ENCODE results near the gene NR3C2. TPM values are rescaled to one million over a fixed set of nuclear protein-coding genes. Genes with fewer than 3 reads are reported as not detected.

Gene NR3C2
- total RNA-seq, 4 donors from 2014 or later: 33.0 to 128 (median 118) TPM

GRCh38 chr4:148074462-148074861, 367.8 kb downstream of the NR3C2 start:
- no peak overlapping the region for H3K27ac ChIP-seq
- peak in 1 of 3 donors; percentile 35 for DNase-seq
- H3K27me3 ChIP-seq: no peaks in the 10 kb centered on the region
- H3K4me3 ChIP-seq: no peak overlapping the region
- TF ChIP-seq POLR2A (IDR thresholded peaks at IDR 0.05): no peak
- TF ChIP-seq, protein P1, sequence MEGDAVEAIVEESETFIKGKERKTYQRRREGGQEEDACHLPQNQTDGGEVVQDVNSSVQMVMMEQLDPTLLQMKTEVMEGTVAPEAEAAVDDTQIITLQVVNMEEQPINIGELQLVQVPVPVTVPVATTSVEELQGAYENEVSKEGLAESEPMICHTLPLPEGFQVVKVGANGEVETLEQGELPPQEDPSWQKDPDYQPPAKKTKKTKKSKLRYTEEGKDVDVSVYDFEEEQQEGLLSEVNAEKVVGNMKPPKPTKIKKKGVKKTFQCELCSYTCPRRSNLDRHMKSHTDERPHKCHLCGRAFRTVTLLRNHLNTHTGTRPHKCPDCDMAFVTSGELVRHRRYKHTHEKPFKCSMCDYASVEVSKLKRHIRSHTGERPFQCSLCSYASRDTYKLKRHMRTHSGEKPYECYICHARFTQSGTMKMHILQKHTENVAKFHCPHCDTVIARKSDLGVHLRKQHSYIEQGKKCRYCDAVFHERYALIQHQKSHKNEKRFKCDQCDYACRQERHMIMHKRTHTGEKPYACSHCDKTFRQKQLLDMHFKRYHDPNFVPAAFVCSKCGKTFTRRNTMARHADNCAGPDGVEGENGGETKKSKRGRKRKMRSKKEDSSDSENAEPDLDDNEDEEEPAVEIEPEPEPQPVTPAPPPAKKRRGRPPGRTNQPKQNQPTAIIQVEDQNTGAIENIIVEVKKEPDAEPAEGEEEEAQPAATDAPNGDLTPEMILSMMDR (IDR thresholded peaks at IDR 0.05): no peak
- H3K36me3 ChIP-seq: peaks cover 0 to 49% (median 0%) of the 10 kb centered on the region in 3 donors
- H3K9me3 ChIP-seq: peaks cover 0 to 13% (median 2%) of the 10 kb centered on the region in 4 donors
- no peaks in the 10 kb centered on the region for H3K4me1 ChIP-seq

- Histone ChIP-seq H3K4me1 (no peaks in the 10 kb centered on the region), H3K27me3 (no peaks in the 10 kb centered on the region), H3K27ac (no peak overlapping the region), H3K9me3 (peaks cover 0 to 13% (median 2%) of the 10 kb centered on the region in 4 donors), H3K36me3 (peaks cover 0 to 38% (median 0%) of the 10 kb centered on the region in 3 donors), H3K4me3 (no peak overlapping the region)
- DNase-seq: no peak
- TF ChIP-seq, protein P1 (IDR thresholded peaks at IDR 0.05): no peak
- TF ChIP-seq POLR2A (IDR thresholded peaks at IDR 0.05): no peak
Measured at GRCh38 chr4:148073349-148073748, 368.9 kb downstream of the NR3C2 start.

DNA sequence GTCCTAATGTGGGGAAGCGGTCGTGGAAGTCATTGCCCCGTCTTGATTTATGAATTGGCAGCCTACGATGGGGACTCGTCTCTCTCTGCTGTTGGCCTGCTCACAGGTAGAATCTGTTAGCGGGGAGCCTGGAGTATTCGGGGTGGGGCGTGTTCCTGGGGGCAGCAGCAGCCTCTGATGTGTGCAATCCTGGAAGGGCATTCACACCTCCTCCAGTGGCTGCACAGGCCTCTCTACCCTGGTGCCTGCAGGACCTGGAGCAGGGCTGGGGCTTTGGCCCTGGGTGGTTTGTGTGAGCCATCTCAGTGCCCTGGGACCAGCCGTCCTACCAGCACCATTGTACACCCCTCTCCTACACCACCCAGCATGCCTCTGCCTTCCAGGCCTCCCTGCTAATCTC, 369.4 kb downstream of the NR3C2 start:
- Histone ChIP-seq H3K9me3 (peaks cover 0 to 13% (median 2%) of the 10 kb centered on the region in 4 donors), H3K4me1 (no peaks in the 10 kb centered on the region), H3K36me3 (peaks cover 0 to 32% (median 0%) of the 10 kb centered on the region in 3 donors), H3K27ac (no peak overlapping the region), H3K4me3 (no peak overlapping the region), H3K27me3 (no peaks in the 10 kb centered on the region)
- DNase-seq: peak in 1 of 3 donors; percentile 26
- TF ChIP-seq, protein P1 (IDR thresholded peaks at IDR 0.05): no peak

GRCh38 chr4:148071009-148071408, 371.2 kb downstream of the NR3C2 start:
- H3K9me3 ChIP-seq: peaks cover 0 to 13% (median 2%) of the 10 kb centered on the region in 4 donors
- TF ChIP-seq POLR2A (IDR thresholded peaks at IDR 0.05): no peak
- TF ChIP-seq, protein P1 (IDR thresholded peaks at IDR 0.05): no peak
- no peak overlapping the region for H3K4me3 ChIP-seq
- peak in 1 of 3 donors; percentile 33 for DNase-seq
- peaks cover 0 to 22% (median 0%) of the 10 kb centered on the region in 3 donors for H3K36me3 ChIP-seq
- H3K4me1 ChIP-seq: no peaks in the 10 kb centered on the region
- no peaks in the 10 kb centered on the region for H3K27me3 ChIP-seq
- H3K27ac ChIP-seq: no peak overlapping the region

DNA sequence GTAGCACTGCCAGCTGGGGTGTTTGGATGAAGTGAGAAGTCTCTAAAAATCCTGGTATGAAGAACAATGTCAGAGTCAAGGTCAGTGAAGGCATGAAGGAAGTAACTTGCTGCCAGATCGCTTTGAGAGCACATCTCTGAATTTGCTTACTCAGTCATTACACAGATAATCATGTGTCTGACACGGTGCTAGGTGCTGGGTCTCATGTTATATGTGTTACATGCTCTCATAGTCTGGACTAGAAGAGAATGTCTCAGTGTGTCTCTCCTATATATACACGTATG, 372.4 kb downstream of the NR3C2 start:
- DNase-seq: no peak
- H3K27ac ChIP-seq: no peak overlapping the region
- no peaks in the 10 kb centered on the region for H3K4me1 ChIP-seq
- TF ChIP-seq, protein P1 (IDR thresholded peaks at IDR 0.05): no peak
- no peak for TF ChIP-seq POLR2A (IDR thresholded peaks at IDR 0.05)
- peaks cover 0 to 7% (median 0%) of the 10 kb centered on the region in 4 donors for H3K9me3 ChIP-seq
- H3K36me3 ChIP-seq: peaks cover 0 to 14% (median 0%) of the 10 kb centered on the region in 3 donors
- no peaks in the 10 kb centered on the region for H3K27me3 ChIP-seq
- no peak overlapping the region for H3K4me3 ChIP-seq
